Stimulated activated CD8-positive, alpha-beta memory T cell treated with anti-CD3 and anti-CD28 coated beads, Interleukin-12 subunit alpha, Interleukin-12 subunit beta, amount 100 ng/mL, for 24 hours (primary cell): ENCODE data around the gene C1QL4.
"Not testable (repeated sequence)": the region's sequence is repeated elsewhere in the genome, so short reads cannot be mapped to it uniquely, and the experiment has no call there.

Experiments used
- DNase-seq: peaks from one replicate; pipeline ENCODE4 v3.0.0-alpha.2; 2020; ENCODE audit errors: extremely low read depth

The C1QL4 gene

GRCh38 chr12:49336645-49337584, at the start of gene C1QL4:
C1QL4 (minus strand) TSS chr12:49337188; CDS start chr12:49336477, 711 bp downstream.
- peak; percentile 68 for DNase-seq

- DNase-seq: not testable (repeated sequence)
Measured at GRCh38 chr12:49380184-49380583, 43.2 kb upstream of the C1QL4 start.

GRCh38 chr12:49377386-49377785, 40.4 kb upstream of the C1QL4 start:
- DNase-seq: no peak

GRCh38 chr12:49375406-49375805, 38.4 kb upstream of the C1QL4 start:
- no peak for DNase-seq

GRCh38 chr12:49370539-49370938, 33.6 kb upstream of the C1QL4 start:
- no peak for DNase-seq

- DNase-seq: no peak
Measured at GRCh38 chr12:49369411-49370145, 32.6 kb upstream of the C1QL4 start.

- DNase-seq: no peak
Measured at GRCh38 chr12:49368240-49368600, 31.2 kb upstream of the C1QL4 start.

GRCh38 chr12:49367381-49368239, 30.6 kb upstream of the C1QL4 start, which contains the start of gene SPATS2:
SPATS2 (plus strand) TSS chr12:49367462; CDS start chr12:49461013, 93,551 bp downstream.
- no peak for DNase-seq

GRCh38 chr12:49366652-49367380, 29.8 kb upstream of the C1QL4 start:
- DNase-seq: peak; percentile 70

GRCh38 chr12:49366096-49366651, 29.2 kb upstream of the C1QL4 start:
- no peak for DNase-seq

GRCh38 chr12:49365542-49365941, 28.6 kb upstream of the C1QL4 start:
- DNase-seq: no peak

GRCh38 chr12:49364989-49365388, 28.0 kb upstream of the C1QL4 start:
- DNase-seq: no peak

- no peak for DNase-seq
Measured at GRCh38 chr12:49362077-49362476, 25.1 kb upstream of the C1QL4 start.

- DNase-seq: no peak
Measured at GRCh38 chr12:49359671-49360070, 22.7 kb upstream of the C1QL4 start.

- DNase-seq: no peak
Measured at GRCh38 chr12:49358483-49359141, 21.6 kb upstream of the C1QL4 start.

- DNase-seq: no peak
Measured at GRCh38 chr12:49357103-49357678, 20.2 kb upstream of the C1QL4 start.

- no peak for DNase-seq
Measured at GRCh38 chr12:49355913-49356312, 18.9 kb upstream of the C1QL4 start.

GRCh38 chr12:49352351-49352750, 15.4 kb upstream of the C1QL4 start:
- DNase-seq: no peak

GRCh38 chr12:49349266-49349665, 12.3 kb upstream of the C1QL4 start:
- DNase-seq: no peak

GRCh38 chr12:49348781-49349180, 11.8 kb upstream of the C1QL4 start:
- DNase-seq: no peak
